SK-N-SH (cell line): ENCODE results near the gene ANKRD40. TPM values are rescaled to one million over a fixed set of nuclear protein-coding genes. Genes with fewer than 3 reads are reported as not detected.

Experiments
- CTCF ChIA-PET: fragments of 300-600, 350-600 bp; formaldehyde crosslinking; extraction: SDS; loops from one replicate; lab custom pipeline; 2021; lab: Yijun Ruan, JAX
- POLR2A ChIA-PET: fragments of 350-600 bp; sonication (Branson Sonifier 250); formaldehyde crosslinking; extraction: SDS; loops from one replicate; lab custom pipeline; 2020; ENCODE audit warnings: antibody characterized with exemption, inconsistent platforms; lab: Yijun Ruan, JAX
- DNase-seq: peaks from one replicate; pipeline ENCODE4 v3.0.0; 2012
- H2AFZ ChIP-seq: fragments of 200-600 bp; sonication (generic); 2 replicates; pipeline ENCODE4 v1.8.1; 2016; ENCODE audit warnings: antibody characterized with exemption, mild to moderate bottlenecking, low read depth
- H3F3A ChIP-seq: fragments of 200-600 bp; sonication (generic); replicated peaks from 2 replicates; pipeline ENCODE3; 2016; ENCODE audit warnings: antibody characterized with exemption, mild to moderate bottlenecking; ENCODE audit not compliant: insufficient read depth
- H3K27ac ChIP-seq, 2 experiments: fragments of 200-500 bp in 1 of 2; fragments of 200-600 bp in 1 of 2; sonication (Bioruptor generic) in 1 of 2; sonication (generic), shearing (Covaris generic) in 1 of 2; 2 replicates each; pipeline versions ENCODE4 v1.5.1 to v1.6.1; 2014 to 2016; ENCODE audit warnings: low read depth in 2 of 2, inconsistent platforms in 1 of 2, low read length in 1 of 2, mild to moderate bottlenecking in 1 of 2, mixed read lengths in 1 of 2
- H3K27me3 ChIP-seq: fragments of 200-600 bp; sonication (generic), shearing (Covaris generic); 2 replicates; pipeline ENCODE4 v1.6.1; 2016; ENCODE audit warnings: mixed run types; ENCODE audit not compliant: insufficient read depth
- H3K36me3 ChIP-seq, 2 experiments: fragments of 200-500 bp in 1 of 2; fragments of 200-600 bp in 1 of 2; sonication (Bioruptor generic) in 1 of 2; sonication (generic) in 1 of 2; replicated peaks in 1 of 2; 2 replicates each; pipeline versions ENCODE3 to v1.5.1; 2014 to 2016; ENCODE audit warnings: low read length in 1 of 2, mild to moderate bottlenecking in 1 of 2; ENCODE audit not compliant: insufficient read depth in 2 of 2, control insufficient read depth in 1 of 2
- H3K4me1 ChIP-seq, 2 experiments: fragments of 200-500 bp in 1 of 2; fragments of 200-600 bp in 1 of 2; sonication (Bioruptor generic) in 1 of 2; sonication (generic), shearing (Covaris generic) in 1 of 2; 2 replicates each; pipeline versions ENCODE4 v1.5.1 to v1.6.1; 2014 to 2016; ENCODE audit warnings: low read depth in 1 of 2, low read length in 1 of 2, mixed run types in 1 of 2; ENCODE audit not compliant: insufficient read depth in 2 of 2, control insufficient read depth in 1 of 2
- H3K4me2 ChIP-seq: fragments of 200-600 bp; sonication (generic), shearing (Covaris generic); 2 replicates; pipeline ENCODE4 v1.6.1; 2017; ENCODE audit warnings: mixed run types
- H3K4me3 ChIP-seq, 2 experiments: fragments of 200-500 bp in 1 of 2; fragments of 200-600 bp in 1 of 2; sonication (Bioruptor generic) in 1 of 2; sonication (generic), shearing (Covaris generic) in 1 of 2; 2 replicates each; pipeline versions ENCODE4 v1.5.1 to v1.8.1; 2014 to 2016; ENCODE audit warnings: low read depth in 2 of 2, inconsistent platforms in 1 of 2, low read length in 1 of 2, mild to moderate bottlenecking in 1 of 2, mixed read lengths in 1 of 2, moderate library complexity in 1 of 2
- H3K79me2 ChIP-seq: fragments of 200-600 bp; sonication (generic); 2 replicates; pipeline ENCODE4 v1.8.1; 2017; ENCODE audit warnings: mild to moderate bottlenecking; ENCODE audit not compliant: insufficient read depth
- H3K9ac ChIP-seq: fragments of 200-600 bp; sonication (generic); 2 replicates; pipeline ENCODE4 v1.6.1; 2017; ENCODE audit warnings: mixed run types
- H3K9me2 ChIP-seq: fragments of 200-600 bp; sonication (generic); 2 replicates; pipeline ENCODE4 v1.6.1; 2017; ENCODE audit warnings: mixed run types
- H3K9me3 ChIP-seq: fragments of 200-600 bp; sonication (generic); 2 replicates; pipeline ENCODE4 v1.6.1; 2017; ENCODE audit warnings: mixed run types, mild to moderate bottlenecking, moderate library complexity
- H4K20me1 ChIP-seq: fragments of 200-600 bp; sonication (generic); 2 replicates; pipeline ENCODE4 v1.6.1; 2017; ENCODE audit warnings: mild to moderate bottlenecking, mixed run types; ENCODE audit not compliant: insufficient read depth
- CHD2 ChIP-seq: fragments of 150-350 bp; IDR thresholded peaks from 2 replicates; pipeline ENCODE4 v1.6.1; 2018; ENCODE audit warnings: low read length; ENCODE audit not compliant: partially characterized antibody
- JUND ChIP-seq: IDR thresholded peaks from 2 replicates; pipeline ENCODE4 v1.4.0; 2012
- MEF2A ChIP-seq: IDR thresholded peaks from 2 replicates; pipeline ENCODE4 v1.4.0; 2012; ENCODE audit warnings: low read depth, borderline replicate concordance
- MXI1 ChIP-seq: IDR thresholded peaks from 2 replicates; pipeline ENCODE4 v1.6.1; 2012; ENCODE audit warnings: mild to moderate bottlenecking, low read depth, low read length, improper control_type of control experiment
- NFIC ChIP-seq: IDR thresholded peaks from 2 replicates; pipeline ENCODE4 v1.4.0; 2012; ENCODE audit warnings: borderline replicate concordance
- NRF1 ChIP-seq: IDR thresholded peaks from 2 replicates; pipeline ENCODE4 v1.6.1; 2012; ENCODE audit warnings: low read depth, mild to moderate bottlenecking, low read length
- POLR2AphosphoS5 ChIP-seq: IDR thresholded peaks from 2 replicates; pipeline ENCODE4 v1.6.1; 2012; ENCODE audit warnings: low read depth, low read length
- RAD21 ChIP-seq: IDR thresholded peaks from 2 replicates; pipeline ENCODE4 v1.6.1; 2012; ENCODE audit warnings: mild to moderate bottlenecking, low read length
- RXRA ChIP-seq: IDR thresholded peaks from 2 replicates; pipeline ENCODE4 v1.4.0; 2012; ENCODE audit warnings: low read depth, mild to moderate bottlenecking, borderline replicate concordance
- SIN3A ChIP-seq: IDR thresholded peaks from 2 replicates; pipeline ENCODE4 v1.6.1; 2012; ENCODE audit warnings: low read depth, mild to moderate bottlenecking, low read length, moderate library complexity, borderline replicate concordance
- SMC3 ChIP-seq: IDR thresholded peaks from 2 replicates; pipeline ENCODE4 v1.6.1; 2012; ENCODE audit warnings: low read depth, low read length, improper control_type of control experiment
- TCF12 ChIP-seq: IDR thresholded peaks from 2 replicates; pipeline ENCODE4 v1.4.0; 2012
- YY1 ChIP-seq: IDR thresholded peaks from 2 replicates; pipeline ENCODE4 v1.4.0; 2012; ENCODE audit warnings: low read depth, mild to moderate bottlenecking
- WGBS: methylation state at CpG from one replicate; pipeline ENCODE4 v1.1.6; 2017; ENCODE audit warnings: low lambda C conversion rate; 5-methylcytosine and 5-hydroxymethylcytosine counted together
- polyA plus RNA-seq, 3 experiments: library from polyadenylated mRNA; depleted of rRNA; stranded (reverse); fragments of >200 nt; gene quantifications; 2 replicates each; pipeline ENCODE4 v1.2.3, GENCODE V29; 2012
- TF ChIP-seq, protein P1 (sequence below): IDR thresholded peaks from 2 replicates; pipeline ENCODE4 v1.6.1; 2012; ENCODE audit warnings: mild to moderate bottlenecking, low read depth, low read length, moderate library complexity
- TF ChIP-seq, protein P2 (sequence below): fragments of 200-600 bp; sonication (generic); IDR thresholded peaks from 2 replicates; pipeline ENCODE4 v1.6.1; 2017; ENCODE audit warnings: antibody characterized with exemption, mild to moderate bottlenecking, moderate library complexity

ANKRD40 gene
- polyA plus RNA-seq, 1 of the 3 experiments (the other 2 are of a cell fraction) = 33.6 TPM

DNA sequence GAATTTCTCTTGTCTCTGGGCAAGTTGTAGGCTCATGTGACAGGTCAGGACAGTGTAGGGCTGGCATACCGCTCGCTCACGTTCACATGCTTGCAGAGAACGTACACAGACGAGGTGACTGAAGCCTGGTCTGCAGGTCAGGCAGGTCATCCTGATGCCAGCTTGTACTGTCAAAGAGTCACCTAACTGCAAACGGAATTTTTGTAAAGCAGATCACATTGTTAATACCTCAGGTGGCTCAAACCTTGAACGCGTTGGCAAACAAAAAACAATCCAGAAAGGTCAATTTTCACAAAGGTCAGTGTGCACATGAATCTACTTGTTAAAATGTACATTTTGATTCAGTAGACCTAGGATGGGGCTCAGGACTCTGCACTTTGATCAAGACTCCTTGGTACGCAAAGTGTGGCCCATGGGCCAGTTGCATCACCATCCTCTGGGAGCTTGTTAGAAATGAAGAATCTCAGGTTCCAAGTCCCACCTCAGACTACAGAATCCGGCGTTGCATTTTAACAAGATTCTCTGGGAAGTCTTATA is 28.6 kb downstream of the ANKRD40 start:
- ChIA-PET POLR2A (no interaction called here), CTCF (interaction anchor here (1.1 to 21.2 kb wide), 7 partner anchors 12 to 132 kb away, joined by 3 to 799 read pairs (median 24); partner anchors contain the start of genes ABCC3 and SPATA20)
- Histone ChIP-seq H3K9me2 (no peaks in the 10 kb centered on the region), H3K4me2 (no peak overlapping the region), H3F3A (peaks cover 9% of the 10 kb centered on the region), H3K4me3 (no peak overlapping the region), H2AFZ (no peak overlapping the region), H3K9me3 (no peaks in the 10 kb centered on the region), H3K27ac (no peak overlapping the region), H3K79me2 (no peaks in the 10 kb centered on the region), H3K4me1 (peaks cover 5 to 16% of the 10 kb centered on the region in 2 experiments; a peak in 2 of 4 replicates), H4K20me1 (no peaks in the 10 kb centered on the region), H3K9ac (no peak overlapping the region), H3K36me3 (peaks cover 18 to 32% of the 10 kb centered on the region in 2 experiments), H3K27me3 (no peaks in the 10 kb centered on the region)
- no peak for TF ChIP-seq MEF2A
- TF ChIP-seq NRF1 = no peak
- no peak for TF ChIP-seq RAD21
- TF ChIP-seq JUND = no peak
- no peak for TF ChIP-seq TCF12
- no peak for TF ChIP-seq SMC3
- TF ChIP-seq, protein P1, sequence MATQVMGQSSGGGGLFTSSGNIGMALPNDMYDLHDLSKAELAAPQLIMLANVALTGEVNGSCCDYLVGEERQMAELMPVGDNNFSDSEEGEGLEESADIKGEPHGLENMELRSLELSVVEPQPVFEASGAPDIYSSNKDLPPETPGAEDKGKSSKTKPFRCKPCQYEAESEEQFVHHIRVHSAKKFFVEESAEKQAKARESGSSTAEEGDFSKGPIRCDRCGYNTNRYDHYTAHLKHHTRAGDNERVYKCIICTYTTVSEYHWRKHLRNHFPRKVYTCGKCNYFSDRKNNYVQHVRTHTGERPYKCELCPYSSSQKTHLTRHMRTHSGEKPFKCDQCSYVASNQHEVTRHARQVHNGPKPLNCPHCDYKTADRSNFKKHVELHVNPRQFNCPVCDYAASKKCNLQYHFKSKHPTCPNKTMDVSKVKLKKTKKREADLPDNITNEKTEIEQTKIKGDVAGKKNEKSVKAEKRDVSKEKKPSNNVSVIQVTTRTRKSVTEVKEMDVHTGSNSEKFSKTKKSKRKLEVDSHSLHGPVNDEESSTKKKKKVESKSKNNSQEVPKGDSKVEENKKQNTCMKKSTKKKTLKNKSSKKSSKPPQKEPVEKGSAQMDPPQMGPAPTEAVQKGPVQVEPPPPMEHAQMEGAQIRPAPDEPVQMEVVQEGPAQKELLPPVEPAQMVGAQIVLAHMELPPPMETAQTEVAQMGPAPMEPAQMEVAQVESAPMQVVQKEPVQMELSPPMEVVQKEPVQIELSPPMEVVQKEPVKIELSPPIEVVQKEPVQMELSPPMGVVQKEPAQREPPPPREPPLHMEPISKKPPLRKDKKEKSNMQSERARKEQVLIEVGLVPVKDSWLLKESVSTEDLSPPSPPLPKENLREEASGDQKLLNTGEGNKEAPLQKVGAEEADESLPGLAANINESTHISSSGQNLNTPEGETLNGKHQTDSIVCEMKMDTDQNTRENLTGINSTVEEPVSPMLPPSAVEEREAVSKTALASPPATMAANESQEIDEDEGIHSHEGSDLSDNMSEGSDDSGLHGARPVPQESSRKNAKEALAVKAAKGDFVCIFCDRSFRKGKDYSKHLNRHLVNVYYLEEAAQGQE = no peak
- TF ChIP-seq NFIC = no peak
- TF ChIP-seq SIN3A = no peak
- TF ChIP-seq POLR2AphosphoS5 = no peak
- DNase-seq = no peak
- 96% methylated on average over 11 of the region's 11 CpGs for WGBS

DNA sequence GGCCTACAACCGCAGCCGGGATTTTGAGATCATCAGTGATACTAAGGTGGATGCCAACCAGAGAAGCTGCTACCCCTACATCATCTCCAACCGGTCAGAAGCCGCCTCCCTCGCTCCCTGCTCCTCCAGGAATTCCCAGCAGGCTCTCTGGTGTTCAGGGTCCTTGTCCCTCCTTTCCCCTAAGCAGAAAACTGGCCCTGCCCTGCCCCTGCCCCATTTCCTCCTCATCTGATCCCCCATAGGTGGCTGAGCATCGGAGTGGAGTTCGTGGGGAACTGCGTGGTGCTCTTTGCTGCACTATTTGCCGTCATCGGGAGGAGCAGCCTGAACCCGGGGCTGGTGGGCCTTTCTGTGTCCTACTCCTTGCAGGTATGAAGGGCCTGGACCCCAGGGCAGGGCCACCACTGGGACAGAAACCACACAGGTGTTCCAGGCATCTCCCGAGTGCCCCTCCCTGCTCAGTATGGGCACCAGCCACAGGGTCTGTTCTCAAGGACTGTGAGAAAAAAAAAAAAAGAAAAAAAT is 29.8 kb downstream of the ANKRD40 start:
- ChIA-PET POLR2A (no interaction called here), CTCF (interaction anchor here (4.6 to 13.1 kb wide), 4 partner anchors 21 to 128 kb away, joined by 32 to 130 read pairs (median 98); no protein-coding TSS in a partner anchor)
- Histone ChIP-seq H3F3A (peaks cover 9% of the 10 kb centered on the region), H3K4me2 (no peak overlapping the region), H3K4me1 (peaks cover 8 to 16% of the 10 kb centered on the region in 2 experiments; a peak in 2 of 4 replicates), H3K36me3 (peaks cover 18 to 32% of the 10 kb centered on the region in 2 experiments), H2AFZ (no peak overlapping the region), H4K20me1 (no peaks in the 10 kb centered on the region), H3K79me2 (no peaks in the 10 kb centered on the region), H3K4me3 (no peak overlapping the region), H3K27me3 (no peaks in the 10 kb centered on the region), H3K9ac (no peak overlapping the region), H3K9me3 (no peaks in the 10 kb centered on the region), H3K9me2 (no peaks in the 10 kb centered on the region), H3K27ac (no peak overlapping the region)
- WGBS = 97% methylated on average over 12 of the region's 12 CpGs
- TF ChIP-seq RXRA = no peak
- TF ChIP-seq SIN3A = no peak
- TF ChIP-seq, protein P1 = no peak
- no peak for TF ChIP-seq NRF1
- TF ChIP-seq YY1 = no peak
- TF ChIP-seq MXI1 = no peak
- no peak for TF ChIP-seq RAD21
- TF ChIP-seq, protein P2, sequence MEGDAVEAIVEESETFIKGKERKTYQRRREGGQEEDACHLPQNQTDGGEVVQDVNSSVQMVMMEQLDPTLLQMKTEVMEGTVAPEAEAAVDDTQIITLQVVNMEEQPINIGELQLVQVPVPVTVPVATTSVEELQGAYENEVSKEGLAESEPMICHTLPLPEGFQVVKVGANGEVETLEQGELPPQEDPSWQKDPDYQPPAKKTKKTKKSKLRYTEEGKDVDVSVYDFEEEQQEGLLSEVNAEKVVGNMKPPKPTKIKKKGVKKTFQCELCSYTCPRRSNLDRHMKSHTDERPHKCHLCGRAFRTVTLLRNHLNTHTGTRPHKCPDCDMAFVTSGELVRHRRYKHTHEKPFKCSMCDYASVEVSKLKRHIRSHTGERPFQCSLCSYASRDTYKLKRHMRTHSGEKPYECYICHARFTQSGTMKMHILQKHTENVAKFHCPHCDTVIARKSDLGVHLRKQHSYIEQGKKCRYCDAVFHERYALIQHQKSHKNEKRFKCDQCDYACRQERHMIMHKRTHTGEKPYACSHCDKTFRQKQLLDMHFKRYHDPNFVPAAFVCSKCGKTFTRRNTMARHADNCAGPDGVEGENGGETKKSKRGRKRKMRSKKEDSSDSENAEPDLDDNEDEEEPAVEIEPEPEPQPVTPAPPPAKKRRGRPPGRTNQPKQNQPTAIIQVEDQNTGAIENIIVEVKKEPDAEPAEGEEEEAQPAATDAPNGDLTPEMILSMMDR = no peak
- no peak for TF ChIP-seq CHD2
- DNase-seq = no peak
